Left lung (tissue), 10 donors: Measurements from ENCODE around the gene TFE3. TPM values are rescaled to one million over a fixed set of nuclear protein-coding genes. Genes with fewer than 3 reads are reported as not detected.
A peak's percentile ranks its signal among the peaks of the same experiment; 100 is the strongest.

Experiments
- ATAC-seq: fragments of 200-7000 bp; cut with Tn5 transposase; one replicate; pipeline ENCODE4 v1.9.1; 2020; ENCODE audit warnings: moderate library complexity
- DNase-seq, 4 donors: peaks; one replicate each; pipeline ENCODE4 v3.0.0-alpha.2; 2013 to 2020
- H3K27ac ChIP-seq, 2 donors: fragments of 200-600 bp; sonication (generic) in 1 of 2; one replicate each; pipeline versions ENCODE4 v1.5.0 to v1.8.0; 2020 to 2021
- H3K27me3 ChIP-seq, 2 donors: fragments of 200-600 bp; sonication (generic) in 1 of 2; one replicate each; pipeline versions ENCODE4 v1.5.0 to v1.8.0; 2020 to 2021
- H3K36me3 ChIP-seq, 2 donors: fragments of 200-600 bp; sonication (generic) in 1 of 2; one replicate each; pipeline versions ENCODE4 v1.5.0 to v1.8.0; 2020 to 2021
- H3K4me1 ChIP-seq, 2 donors: fragments of 200-600 bp; one replicate each; pipeline ENCODE4 v1.8.0; 2021
- H3K4me3 ChIP-seq, 2 donors: fragments of 200-600 bp; sonication (generic) in 1 of 2; one replicate each; pipeline versions ENCODE4 v1.5.0 to v1.8.0; 2020 to 2021; ENCODE audit warnings: mild to moderate bottlenecking in 1 of 2
- H3K9me3 ChIP-seq, 2 donors: fragments of 200-600 bp; sonication (generic) in 1 of 2; one replicate each; pipeline versions ENCODE4 v1.5.0 to v1.8.0; 2020 to 2021
- intact Hi-C, 2 donors: fragments of 100-400 bp; cut with DNase I; formaldehyde crosslinking; loops; one replicate each; pipeline versions ENCODE4 v1.11.2 to v1.14.2; 2022
- polyA plus RNA-seq, 6 donors: library from polyadenylated mRNA; unstranded; fragments of 120-200 nt; gene quantifications; one replicate each; pipeline ENCODE4 v1.2.1, GENCODE V29; 2013; ENCODE audit not compliant: insufficient read length in 6 of 6
- total RNA-seq, 2 donors: library from RNA; stranded (reverse); fragmentation: NEBNext Ultra II Directional; extraction: Animal tissue kit (Norgen Biotek cat#: 25700); gene quantifications; one replicate each; pipeline ENCODE4 v1.2.1, GENCODE V29; 2021
- TF ChIP-seq, protein P1 (sequence below), 2 donors: fragments of 200-600 bp; sonication (generic) in 1 of 2; IDR thresholded peaks; one replicate each; pipeline versions ENCODE4 v1.5.0 to v1.8.0; 2021; ENCODE audit warnings: antibody characterized with exemption in 2 of 2
- donor health status: DM: no; HTN: yes; CAD: no.
- donor health status: DM: no; HTN: no; CAD: no.

The TFE3 gene
- total and polyA plus RNA-seq, 8 donors = 36.2 to 63.5 (median 42.9) TPM

DNA sequence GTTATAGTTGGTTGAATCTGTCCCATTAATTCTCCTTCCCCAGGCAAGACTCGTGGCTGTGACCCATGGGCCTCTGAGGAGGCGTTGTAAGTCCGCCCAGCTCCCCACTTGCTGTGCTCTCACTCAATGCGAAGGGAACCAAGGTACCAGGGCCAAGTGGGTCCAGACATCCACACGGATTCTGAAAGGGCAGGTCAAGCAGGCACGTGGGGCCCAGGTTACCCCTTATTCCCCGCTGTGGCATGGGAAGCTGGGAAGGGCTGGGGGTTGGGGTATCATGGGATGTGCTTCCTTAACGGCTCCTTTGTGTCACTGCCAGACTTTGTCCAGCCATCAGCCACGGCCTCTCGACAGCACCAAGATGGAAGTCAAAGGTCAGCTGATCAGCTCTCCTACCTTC, 18.8 kb upstream of the TFE3 start:
- Histone ChIP-seq H3K27me3 (no peaks in the 10 kb centered on the region), H3K27ac (no peak overlapping the region), H3K36me3 (peaks cover 0 to 9% of the 10 kb centered on the region in 2 donors), H3K4me1 (no peaks in the 10 kb centered on the region), H3K4me3 (no peak overlapping the region), H3K9me3 (no peaks in the 10 kb centered on the region)
- DNase-seq (no peak), ATAC-seq (no peak)
- intact Hi-C loops = no loop called here
- TF ChIP-seq, protein P1, sequence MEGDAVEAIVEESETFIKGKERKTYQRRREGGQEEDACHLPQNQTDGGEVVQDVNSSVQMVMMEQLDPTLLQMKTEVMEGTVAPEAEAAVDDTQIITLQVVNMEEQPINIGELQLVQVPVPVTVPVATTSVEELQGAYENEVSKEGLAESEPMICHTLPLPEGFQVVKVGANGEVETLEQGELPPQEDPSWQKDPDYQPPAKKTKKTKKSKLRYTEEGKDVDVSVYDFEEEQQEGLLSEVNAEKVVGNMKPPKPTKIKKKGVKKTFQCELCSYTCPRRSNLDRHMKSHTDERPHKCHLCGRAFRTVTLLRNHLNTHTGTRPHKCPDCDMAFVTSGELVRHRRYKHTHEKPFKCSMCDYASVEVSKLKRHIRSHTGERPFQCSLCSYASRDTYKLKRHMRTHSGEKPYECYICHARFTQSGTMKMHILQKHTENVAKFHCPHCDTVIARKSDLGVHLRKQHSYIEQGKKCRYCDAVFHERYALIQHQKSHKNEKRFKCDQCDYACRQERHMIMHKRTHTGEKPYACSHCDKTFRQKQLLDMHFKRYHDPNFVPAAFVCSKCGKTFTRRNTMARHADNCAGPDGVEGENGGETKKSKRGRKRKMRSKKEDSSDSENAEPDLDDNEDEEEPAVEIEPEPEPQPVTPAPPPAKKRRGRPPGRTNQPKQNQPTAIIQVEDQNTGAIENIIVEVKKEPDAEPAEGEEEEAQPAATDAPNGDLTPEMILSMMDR (IDR thresholded peaks at IDR 0.05) = no peak

DNA sequence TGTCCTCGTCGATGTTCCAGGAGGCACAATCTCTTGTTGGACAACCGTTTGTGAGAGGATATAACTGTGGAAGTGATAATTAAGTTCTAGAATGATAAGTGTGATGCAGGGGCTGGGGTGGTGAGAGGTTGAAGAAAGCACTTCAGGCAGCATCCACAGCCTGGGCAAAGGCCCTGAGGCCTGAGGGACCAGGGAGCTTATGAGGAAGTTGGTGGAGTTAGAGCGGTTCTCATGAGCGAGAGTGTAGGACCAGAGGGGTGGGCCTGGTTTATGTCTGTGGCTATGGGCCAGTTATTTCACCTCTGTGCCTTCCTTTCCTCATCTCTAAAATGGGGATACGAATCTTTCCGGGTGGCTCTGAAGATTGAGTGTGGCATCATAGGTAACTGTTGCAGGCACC, 18.3 kb upstream of the TFE3 start:
- Histone ChIP-seq H3K36me3 (peaks cover 0 to 9% of the 10 kb centered on the region in 2 donors), H3K27ac (no peak overlapping the region), H3K27me3 (no peaks in the 10 kb centered on the region), H3K4me1 (no peaks in the 10 kb centered on the region), H3K9me3 (no peaks in the 10 kb centered on the region), H3K4me3 (no peak overlapping the region)
- ATAC-seq = no peak
- intact Hi-C loops = no loop called here
- TF ChIP-seq, protein P1 (IDR thresholded peaks at IDR 0.05) = no peak
- no peak for DNase-seq

- Histone ChIP-seq H3K27me3 (no peaks in the 10 kb centered on the region), H3K27ac (no peak overlapping the region), H3K4me3 (no peak overlapping the region), H3K9me3 (no peaks in the 10 kb centered on the region), H3K36me3 (peaks cover 0 to 9% of the 10 kb centered on the region in 2 donors), H3K4me1 (no peaks in the 10 kb centered on the region)
- DNase-seq (no peak), ATAC-seq (no peak)
- intact Hi-C loops = no loop called here
- TF ChIP-seq, protein P1 (IDR thresholded peaks at IDR 0.05) = no peak
These were observed 17.8 kb upstream of the TFE3 start for GRCh38 chrX:49060914-49061313.

DNA sequence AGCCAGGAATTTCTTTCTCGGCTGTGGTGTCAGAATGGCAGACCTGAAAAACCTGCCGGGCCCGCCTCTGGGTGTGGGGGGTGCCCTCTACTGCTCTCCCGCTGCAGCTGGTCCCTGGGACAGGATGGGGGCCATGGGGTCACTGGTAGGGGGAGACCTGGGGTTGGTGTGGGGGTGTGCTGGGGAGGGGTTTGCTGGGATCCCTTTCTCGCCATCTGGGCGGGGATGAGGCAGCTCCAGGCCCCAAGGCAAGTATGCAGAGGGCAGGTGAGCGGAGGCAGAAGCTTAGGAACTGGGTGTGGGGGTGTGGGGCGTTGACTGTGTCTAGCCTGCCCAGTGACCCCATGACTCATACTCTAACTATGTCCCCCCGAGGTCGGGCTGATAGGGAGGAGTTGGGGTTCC, 16.5 kb upstream of the TFE3 start:
- peak overlapping the region in 1 of 2 donors; percentile 32 for H3K4me3 ChIP-seq
- DNase-seq (no peak), ATAC-seq (peak; percentile 69)
- no peaks in the 10 kb centered on the region for H3K9me3 ChIP-seq
- no peak overlapping the region for H3K27ac ChIP-seq
- no peaks in the 10 kb centered on the region for H3K27me3 ChIP-seq
- no peaks in the 10 kb centered on the region for H3K4me1 ChIP-seq
- H3K36me3 ChIP-seq = peaks cover 0 to 9% of the 10 kb centered on the region in 2 donors
- TF ChIP-seq, protein P1 (IDR thresholded peaks at IDR 0.05) = no peak
- intact Hi-C loops = no loop called here

- DNase-seq = no peak
- TF ChIP-seq, protein P1 (IDR thresholded peaks at IDR 0.05) = no peak
- Histone ChIP-seq H3K36me3 (peaks cover 0 to 6% of the 10 kb centered on the region in 2 donors), H3K4me3 (peak overlapping the region in 1 of 2 donors; percentile 32), H3K27ac (peak overlapping the region in 1 of 2 donors; percentile 37), H3K4me1 (no peaks in the 10 kb centered on the region), H3K27me3 (no peaks in the 10 kb centered on the region), H3K9me3 (no peaks in the 10 kb centered on the region)
- peak; percentile 46 for ATAC-seq
- intact Hi-C loops = no loop called here
These were observed 16.0 kb upstream of the TFE3 start for GRCh38 chrX:49059201-49059600.
